GM19328 (cell line): ENCODE data around the gene TRPM8.

Experiments used
- ATAC-seq: cut with Tn5 transposase; IDR thresholded peaks from one replicate; pipeline ENCODE4 v1.9.1; 2021; ENCODE audit warnings: mild to moderate bottlenecking, moderate library complexity; ENCODE audit not compliant: unreplicated experiment

The TRPM8 gene

GRCh38 chr2:234033885-234034284, 116.7 kb downstream of the TRPM8 start:
- ATAC-seq: no peak

GRCh38 chr2:234038076-234038802, 121.1 kb downstream of the TRPM8 start:
- no peak for ATAC-seq

- ATAC-seq: no peak
Observed at GRCh38 chr2:234044157-234044556, 127.0 kb downstream of the TRPM8 start.

- ATAC-seq: no peak
Observed at GRCh38 chr2:234046521-234046920, 129.3 kb downstream of the TRPM8 start.

- no peak for ATAC-seq
Observed at GRCh38 chr2:234047361-234047760, 130.2 kb downstream of the TRPM8 start.

GRCh38 chr2:234048049-234048448, 130.9 kb downstream of the TRPM8 start:
- no peak for ATAC-seq

- no peak for ATAC-seq
Observed at GRCh38 chr2:234050455-234051135, 133.4 kb downstream of the TRPM8 start, which contains the start of gene SPP2. TSS of gene SPP2 (plus strand) at chr2:234050702. CDS start at chr2:234050787, 85 bp downstream.

- no peak for ATAC-seq
Observed at GRCh38 chr2:234051374-234052070, 134.3 kb downstream of the TRPM8 start.

- ATAC-seq: no peak
Observed at GRCh38 chr2:234058881-234059280, 141.7 kb downstream of the TRPM8 start.

GRCh38 chr2:234060236-234060635, 143.1 kb downstream of the TRPM8 start:
- ATAC-seq: no peak

- no peak for ATAC-seq
Observed at GRCh38 chr2:234061624-234062257, 144.6 kb downstream of the TRPM8 start.

GRCh38 chr2:234066587-234066986, 149.4 kb downstream of the TRPM8 start:
- no peak for ATAC-seq
